Measurements from ENCODE around the gene AMACR.

DNA sequence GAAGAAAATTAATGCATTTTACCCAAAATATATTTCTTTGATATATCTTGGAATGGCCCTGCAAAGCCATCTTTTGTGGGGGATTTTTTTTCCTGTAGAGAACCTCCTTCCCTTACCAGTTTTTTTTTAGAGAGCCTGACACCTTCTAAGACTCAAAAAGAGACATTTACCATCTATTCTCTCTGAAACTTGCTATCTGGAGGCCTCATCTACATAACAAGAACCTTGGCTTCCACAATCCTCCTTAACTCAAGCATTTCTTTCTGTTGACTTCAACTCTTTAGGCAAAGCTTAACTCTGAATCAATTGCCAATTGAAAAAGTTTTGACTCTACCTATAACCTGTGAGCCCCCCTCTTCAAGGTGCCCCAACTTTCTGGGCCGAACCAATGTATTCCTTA is 29.5 kb downstream of the AMACR start:
- no peak for TF ChIP-seq GATA3 (IDR thresholded peaks at IDR 0.05; ENCODE audit: low read depth, low read length)
- no peak for TF ChIP-seq GATA2 (IDR thresholded peaks at IDR 0.05; ENCODE audit: low read depth, low read length)

Measured in SH-SY5Y (cell line).